Left renal pelvis (tissue), 4 donors: Measurements from ENCODE around the gene DYNC1LI1. TPM values are rescaled to one million over a fixed set of nuclear protein-coding genes. Genes with fewer than 3 reads are reported as not detected.

Source experiments
- DNase-seq, 4 donors: peaks; one replicate each; pipeline ENCODE4 v3.0.0-alpha.2; 2013; ENCODE audit warnings: low read depth in 4 of 4, low spot score in 3 of 4
- polyA plus RNA-seq, 4 donors: library from polyadenylated mRNA; unstranded; fragments of 120-200 nt; gene quantifications; one replicate each; pipeline ENCODE4 v1.2.1, GENCODE V29; 2013; ENCODE audit not compliant: insufficient read length in 4 of 4

The DYNC1LI1 gene
- 10 to 100 TPM; 31.1 to 44.0 (median 40.1) TPM for polyA plus RNA-seq

- DNase-seq: peak; percentile 77 to 86 (median 86)
These were observed at the start of gene DYNC1LI1 for GRCh38 chr3:32570421-32571191. Gene DYNC1LI1 (minus strand): TSS chr3:32570858. CDS start chr3:32570770, 88 bp downstream.

DNA sequence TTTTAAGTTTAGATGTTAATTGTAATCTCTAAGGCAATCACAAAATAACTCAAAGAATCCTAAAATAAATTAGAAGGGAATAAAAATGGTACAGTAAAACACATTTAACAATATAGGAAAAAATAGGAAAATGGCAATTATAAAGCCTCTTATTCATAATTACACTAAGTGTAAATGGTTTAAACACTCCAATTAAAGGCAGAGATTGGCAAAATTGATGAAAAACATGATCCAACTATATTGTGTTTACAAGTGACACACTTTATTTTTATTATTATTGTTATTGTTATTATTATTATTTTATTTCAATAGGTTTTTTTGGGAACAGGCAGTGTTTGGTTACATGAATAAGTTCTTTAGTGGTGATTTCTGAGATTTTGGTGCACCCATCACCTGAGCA is 48.7 kb upstream of the DYNC1LI1 start:
- no peak for DNase-seq

DNA sequence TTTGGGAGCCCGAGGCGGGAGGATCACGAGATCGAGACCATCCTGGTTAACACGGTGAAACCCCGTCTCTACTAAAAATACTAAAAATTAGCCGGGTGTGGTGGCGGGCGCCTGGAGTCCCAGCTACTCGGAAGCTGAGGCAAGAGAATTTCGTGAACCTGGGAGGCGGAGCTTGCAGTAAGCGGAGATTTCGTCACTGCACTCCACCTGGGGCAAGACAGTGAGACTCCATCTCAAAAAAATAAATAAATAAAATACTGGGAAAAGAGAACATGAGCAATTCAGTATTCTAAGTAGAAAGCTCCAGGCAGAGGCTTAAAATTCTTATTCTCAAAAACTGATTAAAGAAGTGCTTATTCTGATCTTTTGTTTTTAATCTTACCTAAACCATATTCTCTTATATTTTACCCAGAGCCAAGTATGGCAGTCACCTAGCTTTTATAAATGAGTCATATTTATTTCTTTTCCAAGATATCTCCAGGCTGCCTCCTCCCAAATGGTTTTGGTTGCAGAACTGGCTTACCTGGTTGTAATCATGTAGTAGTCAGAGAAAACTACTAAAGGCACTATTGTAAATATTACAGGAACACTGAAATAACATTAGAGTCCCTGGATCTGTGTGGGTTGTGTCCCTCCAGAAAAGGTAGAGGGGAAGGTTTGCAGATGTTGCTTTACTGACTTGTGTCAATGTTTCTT is 45.8 kb upstream of the DYNC1LI1 start:
- no peak for DNase-seq

DNA sequence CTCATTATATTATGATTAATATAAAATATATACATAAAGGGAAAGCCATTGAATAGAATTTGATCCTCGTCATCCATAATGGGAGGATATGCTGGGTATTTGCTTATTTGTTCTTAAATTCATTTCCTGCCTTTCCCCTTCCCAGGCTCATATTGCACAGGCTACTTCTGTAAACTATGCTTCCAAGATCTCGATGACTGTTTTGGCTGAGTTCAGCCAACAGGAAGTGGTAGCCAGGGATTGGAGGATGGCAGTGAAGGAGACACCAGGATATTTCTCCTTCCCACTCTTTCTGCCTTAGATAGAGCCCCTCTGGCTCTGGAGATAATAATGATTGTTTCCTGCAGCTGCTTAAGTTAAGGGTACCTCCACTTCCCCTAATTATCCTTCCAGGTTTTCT is 44.3 kb upstream of the DYNC1LI1 start:
- DNase-seq: no peak

GRCh38 chr3:32613183-32613582 is 42.5 kb upstream of the DYNC1LI1 start:
- no peak for DNase-seq

DNA sequence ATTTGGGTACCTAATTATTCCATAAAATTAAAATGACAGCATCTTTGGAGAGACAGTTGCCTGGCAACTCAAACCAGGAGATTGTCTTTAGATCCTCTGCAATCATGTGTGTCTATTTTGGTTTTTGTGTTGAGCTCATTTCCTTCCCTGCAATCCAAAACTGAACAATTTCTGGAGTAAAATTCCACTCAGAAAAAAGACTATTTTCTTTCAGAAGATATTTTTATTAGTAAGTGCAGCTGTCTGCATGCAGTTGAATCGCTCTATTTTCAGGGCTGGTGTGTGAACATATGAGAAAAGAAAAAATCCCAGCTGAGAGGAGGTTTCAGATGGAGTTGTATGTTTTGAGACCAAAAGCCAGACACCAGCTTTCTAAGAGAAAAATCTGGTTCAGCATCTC is 41.9 kb upstream of the DYNC1LI1 start:
- DNase-seq: no peak

DNA sequence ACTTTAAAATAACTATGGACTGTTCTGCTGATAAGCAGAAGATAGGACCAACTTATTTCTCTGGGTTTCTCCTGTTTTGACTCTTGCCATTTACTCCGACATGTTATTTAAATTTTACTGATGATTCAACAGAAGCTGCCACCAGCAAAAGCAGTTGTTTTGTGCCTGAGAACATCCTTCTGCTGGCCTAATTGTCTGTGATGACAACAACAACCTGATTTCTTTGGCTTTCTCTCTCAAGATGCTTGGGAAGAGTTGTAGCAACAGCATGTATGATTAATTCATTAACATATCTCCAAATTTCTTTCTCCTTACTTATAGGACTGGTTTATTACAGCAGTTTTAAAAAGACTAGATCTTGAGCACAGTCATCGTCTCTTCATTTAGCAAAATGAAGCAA is 36.9 kb upstream of the DYNC1LI1 start:
- no peak for DNase-seq

DNA sequence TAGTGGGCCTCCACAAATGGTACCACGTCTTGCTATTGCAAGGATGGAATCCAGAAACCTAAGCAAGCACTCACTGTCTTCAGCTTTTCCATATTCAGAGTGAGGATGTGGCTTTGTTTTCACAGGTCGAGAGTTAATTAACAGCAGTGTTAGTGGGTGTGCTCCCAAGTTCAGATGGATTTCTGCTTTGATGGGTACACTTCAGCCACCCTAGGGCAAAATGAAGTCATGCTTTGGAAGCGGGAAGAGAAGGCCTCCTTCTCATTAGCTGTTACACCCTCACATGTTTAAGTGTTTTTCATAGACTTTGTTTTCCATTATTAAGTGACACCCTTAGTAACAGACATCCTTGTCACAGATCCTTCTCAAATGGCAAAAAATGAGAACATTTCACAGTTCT is 36.3 kb upstream of the DYNC1LI1 start:
- no peak for DNase-seq

GRCh38 chr3:32606277-32606676 is 35.6 kb upstream of the DYNC1LI1 start:
- no peak for DNase-seq

- DNase-seq: no peak
These were observed 32.4 kb upstream of the DYNC1LI1 start for GRCh38 chr3:32603064-32603463.

DNA sequence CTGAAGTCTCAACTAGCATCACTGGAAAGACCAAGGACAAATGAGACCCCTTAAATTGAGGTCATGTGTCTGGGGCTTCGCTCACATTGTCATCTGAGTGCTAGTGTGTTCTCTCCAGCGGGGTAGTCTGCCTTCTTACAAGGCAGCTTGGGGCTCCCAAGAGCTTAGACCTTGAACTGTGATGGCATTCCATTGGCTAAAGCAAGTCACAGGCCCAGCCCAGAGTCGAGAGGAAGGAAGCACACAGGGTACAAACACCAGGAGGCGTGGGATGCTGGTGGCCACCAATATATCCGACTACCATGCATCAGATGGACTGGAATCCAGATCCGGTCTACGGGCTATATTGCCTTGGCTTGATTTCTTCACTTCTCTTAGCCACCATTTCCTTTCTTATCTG is 31.5 kb upstream of the DYNC1LI1 start:
- no peak for DNase-seq

GRCh38 chr3:32601722-32602121 is 31.1 kb upstream of the DYNC1LI1 start:
- DNase-seq: no peak

DNA sequence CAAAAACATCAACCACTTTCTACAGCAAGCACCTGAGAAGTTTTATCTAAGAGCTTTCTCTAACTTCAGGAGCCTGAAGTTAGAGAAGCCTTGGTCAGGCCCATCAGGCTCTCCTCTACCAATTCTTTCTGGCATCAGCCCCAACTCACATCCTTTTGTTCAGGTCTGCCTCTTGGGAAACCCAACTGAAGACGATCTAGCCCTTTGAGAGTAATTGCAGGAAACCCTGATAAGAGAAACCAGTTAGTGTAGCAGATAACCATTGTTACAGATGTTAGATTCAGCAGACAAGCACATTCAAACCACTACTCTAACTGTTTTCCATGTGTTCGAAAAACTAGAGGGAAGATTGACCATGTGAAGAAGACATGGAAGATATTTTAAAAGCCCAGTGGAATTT is 27.0 kb upstream of the DYNC1LI1 start:
- no peak for DNase-seq

DNA sequence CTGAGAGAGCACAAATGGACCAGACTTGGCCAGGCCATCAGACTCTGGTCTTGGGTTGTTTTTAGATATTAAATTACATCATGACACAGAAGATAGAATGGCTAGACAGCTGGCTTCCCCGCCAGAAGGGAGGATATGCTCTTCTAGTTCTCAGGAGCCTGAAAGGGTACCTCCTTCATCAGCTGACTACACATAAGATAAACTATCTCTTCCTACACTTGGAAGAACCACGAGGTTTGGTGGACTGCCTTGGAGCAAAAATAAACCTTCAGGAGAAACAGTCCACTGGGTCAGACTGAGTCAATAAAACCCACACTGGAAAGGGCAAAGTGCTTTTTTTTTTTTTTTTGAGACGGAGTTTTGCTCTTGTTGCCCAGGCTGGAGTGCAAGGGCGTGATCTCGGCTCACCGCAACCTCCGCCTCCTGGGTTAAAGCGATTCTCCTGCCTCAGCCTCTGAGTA is 26.3 kb upstream of the DYNC1LI1 start:
- DNase-seq: peak in 3 of 4 donors; percentile 43 to 51 (median 48)

DNA sequence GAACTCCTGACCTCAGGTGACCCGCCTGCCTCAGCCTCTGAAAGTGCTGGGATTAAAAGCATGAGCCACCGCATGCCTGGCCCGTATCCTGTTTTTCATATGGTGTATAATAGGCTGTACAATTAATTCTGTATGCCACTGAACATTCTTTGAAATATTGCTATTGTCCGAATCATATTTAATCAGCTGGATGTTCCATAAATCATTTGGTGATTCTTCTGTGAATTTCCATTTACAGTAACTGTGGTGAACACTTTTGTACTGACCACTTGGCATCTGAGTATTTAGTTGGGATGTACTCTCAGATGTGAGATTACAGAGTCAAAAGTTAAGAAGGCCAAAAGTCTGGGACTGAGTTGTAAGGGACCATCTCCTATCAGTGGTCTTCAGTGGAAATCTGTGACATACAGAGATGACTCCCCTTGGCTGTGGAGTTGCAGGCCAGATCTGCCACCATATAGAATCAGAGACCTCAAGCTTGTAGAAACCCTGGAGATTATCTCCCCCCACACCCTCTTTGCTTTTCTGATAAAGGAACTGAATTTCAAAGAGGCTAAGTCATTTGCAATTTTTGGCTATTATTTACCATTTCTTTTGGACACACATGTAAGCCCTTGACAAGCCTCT is 25.7 kb upstream of the DYNC1LI1 start:
- DNase-seq: no peak

DNA sequence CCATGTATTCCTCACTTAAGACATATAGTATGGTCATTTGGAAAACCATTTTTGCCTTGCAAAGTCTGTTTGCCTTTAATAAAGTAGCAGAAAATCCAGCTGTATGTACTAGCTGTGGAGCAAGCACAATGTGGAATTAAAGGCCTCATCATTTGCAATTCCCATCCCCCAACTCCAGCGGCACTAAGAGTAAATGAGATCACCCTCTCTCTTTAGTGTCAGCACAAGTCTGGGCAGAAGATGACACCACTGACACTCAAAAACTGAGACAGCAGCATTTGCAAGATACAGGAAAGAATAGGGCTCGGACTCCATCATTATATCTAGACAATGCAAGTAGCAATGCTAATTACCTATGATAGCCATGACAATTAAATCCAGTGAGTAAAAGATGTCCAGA is 24.7 kb upstream of the DYNC1LI1 start:
- DNase-seq: no peak

GRCh38 chr3:32593903-32594525 is 23.4 kb upstream of the DYNC1LI1 start:
- DNase-seq: no peak

DNA sequence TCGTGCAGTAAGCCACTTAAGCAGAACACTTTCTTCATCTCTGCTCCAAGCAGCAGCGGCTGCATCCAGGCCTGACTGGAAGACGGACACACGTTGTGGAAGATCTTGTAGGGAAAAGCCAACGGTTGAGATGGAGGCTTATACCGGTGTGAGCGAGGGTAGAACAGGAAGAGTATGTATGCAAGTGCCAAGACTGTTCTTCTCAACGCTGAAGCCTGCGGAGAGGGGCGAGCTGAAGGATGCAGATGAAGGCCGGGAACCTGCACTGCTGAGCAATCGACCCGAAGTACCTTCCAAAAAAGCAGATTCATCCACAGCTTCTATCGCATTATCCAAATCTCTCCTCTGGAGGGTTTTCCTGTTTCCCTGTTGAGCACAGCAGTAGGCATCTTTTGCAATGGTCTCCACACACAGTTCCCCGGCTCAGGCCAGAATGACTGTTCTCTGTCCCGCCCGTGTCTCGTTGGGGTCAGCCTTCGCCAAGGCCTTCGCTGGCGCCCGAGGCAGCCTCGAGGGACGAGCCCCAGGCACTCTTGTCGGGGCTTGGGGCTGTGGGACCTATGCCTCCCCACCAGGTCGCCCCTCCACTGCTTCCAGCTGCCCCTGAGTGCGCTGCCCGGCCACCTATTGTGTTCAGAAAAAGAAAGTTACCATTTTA is 22.2 kb upstream of the DYNC1LI1 start:
- DNase-seq: no peak

GRCh38 chr3:32592011-32592410 is 21.4 kb upstream of the DYNC1LI1 start:
- DNase-seq: no peak

- DNase-seq: no peak
These were observed 20.5 kb upstream of the DYNC1LI1 start for GRCh38 chr3:32591186-32591585.

DNA sequence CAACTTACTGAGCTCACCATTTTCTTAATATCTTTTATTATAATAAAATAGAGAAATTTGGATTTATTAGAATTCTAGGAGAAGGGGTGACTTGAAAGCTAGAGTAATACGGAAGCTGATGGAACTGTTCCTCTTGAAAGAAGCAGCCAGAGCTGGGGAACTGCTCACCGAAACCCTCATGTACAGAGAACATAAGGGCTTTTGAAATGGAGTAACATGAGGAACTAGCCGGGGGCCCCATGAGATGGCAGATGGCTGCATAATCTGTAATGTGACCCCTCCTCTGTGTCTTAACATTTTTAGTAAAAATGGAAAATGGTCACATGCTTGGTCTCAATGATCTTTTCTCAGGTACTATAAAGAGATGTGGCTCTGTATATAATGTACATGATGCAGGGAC is 15.7 kb upstream of the DYNC1LI1 start:
- DNase-seq: no peak
